H1 (cell line): Measurements from ENCODE around the gene TMX2. TPM values are rescaled to one million over a fixed set of nuclear protein-coding genes. Genes with fewer than 3 reads are reported as not detected.

Source experiments
- CTCF ChIA-PET: fragments of 300-600 bp; sonication (Branson Sonifier 250); formaldehyde crosslinking; loops from one replicate; lab custom pipeline; 2021; ENCODE audit not compliant: partially characterized antibody; lab: Charles Lee
- POLR2A ChIA-PET: fragments of 300-600 bp; sonication (Branson Sonifier 250); formaldehyde crosslinking; loops from one replicate; lab custom pipeline; 2021; ENCODE audit warnings: inconsistent platforms; ENCODE audit not compliant: partially characterized antibody; lab: Charles Lee
- DNase-seq, 2 experiments: peaks; one replicate each; pipeline versions ENCODE4 v3.0.0 to v3.0.0-alpha.2; 2010 to 2022; ENCODE audit warnings: low spot score in 2 of 2, low read depth in 1 of 2, mixed read lengths in 1 of 2
- FAIRE-seq: peaks from 2 replicates; lab custom pipeline; 2011; peaks lifted over from hg19 to GRCh38; lab: Jason Lieb, UNC
- H2AFZ ChIP-seq: 2 replicates; pipeline ENCODE4 v1.8.1; 2012; ENCODE audit warnings: low read length, inconsistent platforms
- H2AK5ac ChIP-seq: 2 replicates; pipeline ENCODE4 v1.6.1; 2013; ENCODE audit warnings: low read depth, low read length
- H2BK120ac ChIP-seq: replicated peaks from 2 replicates; pipeline ENCODE3; 2013; ENCODE audit warnings: low read depth, low read length, inconsistent platforms
- H2BK12ac ChIP-seq: 2 replicates; pipeline ENCODE4 v1.6.1; 2013; ENCODE audit warnings: low read depth, low read length
- H2BK15ac ChIP-seq: 2 replicates; pipeline ENCODE4 v1.6.1; 2013; ENCODE audit warnings: low read length
- H2BK20ac ChIP-seq: 2 replicates; pipeline ENCODE4 v1.6.1; 2013; ENCODE audit warnings: low read length
- H2BK5ac ChIP-seq: 2 replicates; pipeline ENCODE4 v1.6.1; 2013; ENCODE audit warnings: low read depth, low read length
- H3K14ac ChIP-seq: 2 replicates; pipeline ENCODE4 v1.6.1; 2013; ENCODE audit warnings: inconsistent platforms; ENCODE audit not compliant: insufficient read length
- H3K18ac ChIP-seq: 2 replicates; pipeline ENCODE4 v1.6.1; 2013; ENCODE audit warnings: low read length; ENCODE audit errors: extremely low read depth
- H3K23ac ChIP-seq: 2 replicates; pipeline ENCODE4 v1.6.1; 2013; ENCODE audit warnings: inconsistent platforms; ENCODE audit not compliant: insufficient read length
- H3K23me2 ChIP-seq: 2 replicates; pipeline ENCODE4 v1.6.1; 2013; ENCODE audit warnings: low read depth, low read length
- H3K27ac ChIP-seq: 2 replicates; pipeline ENCODE4 v1.6.1; 2011; ENCODE audit warnings: low read depth, low read length, inconsistent platforms
- H3K27me3 ChIP-seq, 4 experiments: replicated peaks in 1 of 4; 1 replicate in 1 of 4; 2 replicates in 3 of 4; pipeline versions ENCODE4 v1.6.1 to v1.8.1; 2011 to 2013; ENCODE audit warnings: low read length in 3 of 4, mild to moderate bottlenecking in 3 of 4, inconsistent platforms in 2 of 4, mixed read lengths in 2 of 4, moderate library complexity in 1 of 4; ENCODE audit not compliant: control insufficient read depth in 3 of 4, insufficient read depth in 3 of 4; ENCODE audit errors: extremely low read depth in 1 of 4
- H3K36me3 ChIP-seq, 4 experiments: 2 replicates each; pipeline versions ENCODE4 v1.6.1 to v1.8.1; 2011 to 2013; ENCODE audit warnings: mild to moderate bottlenecking in 4 of 4, low read length in 3 of 4, moderate library complexity in 2 of 4, control low read depth in 1 of 4, inconsistent platforms in 1 of 4; ENCODE audit not compliant: insufficient read depth in 4 of 4, control insufficient read depth in 2 of 4
- H3K4ac ChIP-seq: replicated peaks from 2 replicates; pipeline ENCODE3; 2013; ENCODE audit warnings: low read length, low read depth, mixed read lengths, inconsistent platforms; ENCODE audit not compliant: insufficient read length
- H3K4me1 ChIP-seq, 4 experiments: replicated peaks in 1 of 4; 1 replicate in 1 of 4; 2 replicates in 3 of 4; pipeline versions ENCODE4 v1.6.1 to v1.8.1; 2011 to 2013; ENCODE audit warnings: low read length in 3 of 4, inconsistent platforms in 2 of 4, mixed read lengths in 1 of 4; ENCODE audit not compliant: insufficient read depth in 4 of 4, control insufficient read depth in 3 of 4
- H3K4me2 ChIP-seq, 2 experiments: 2 replicates each; pipeline versions ENCODE4 v1.6.1 to v1.8.1; 2011 to 2013; ENCODE audit warnings: low read depth in 2 of 2, low read length in 2 of 2, control low read depth in 1 of 2, inconsistent platforms in 1 of 2, mild to moderate bottlenecking in 1 of 2; ENCODE audit not compliant: insufficient read depth in 1 of 2
- H3K4me3 ChIP-seq, 4 experiments: fragments of 200-600, 300-600 bp in 1 of 4; sonication (generic), shearing (Covaris generic), sonication (Bioruptor Twin) in 1 of 4; 2 replicates each; pipeline versions ENCODE4 v1.5.1 to v1.8.1; 2011 to 2016; ENCODE audit warnings: low read length in 4 of 4, low read depth in 3 of 4, control low read depth in 2 of 4, inconsistent platforms in 2 of 4, mild to moderate bottlenecking in 2 of 4, mixed read lengths in 1 of 4, moderate library complexity in 1 of 4; ENCODE audit not compliant: insufficient read depth in 2 of 4; ENCODE audit errors: extremely low read depth in 1 of 4
- H3K56ac ChIP-seq: replicated peaks from 2 replicates; pipeline ENCODE3; 2013; ENCODE audit warnings: low read depth, mild to moderate bottlenecking, mixed read lengths, low read length, inconsistent platforms; ENCODE audit not compliant: insufficient read length
- H3K79me1 ChIP-seq: 2 replicates; pipeline ENCODE4 v1.6.1; 2013; ENCODE audit warnings: low read depth, low read length, control low read depth
- H3K79me2 ChIP-seq, 2 experiments: 2 replicates each; pipeline versions ENCODE4 v1.6.1 to v1.8.1; 2012 to 2013; ENCODE audit warnings: low read length in 2 of 2, mild to moderate bottlenecking in 2 of 2, inconsistent platforms in 1 of 2; ENCODE audit not compliant: insufficient read depth in 2 of 2, control insufficient read depth in 1 of 2
- H3K9ac ChIP-seq, 4 experiments: replicated peaks in 1 of 4; 1 replicate in 1 of 4; 2 replicates in 3 of 4; pipeline versions ENCODE4 v1.6.1 to v1.8.1; 2011 to 2013; ENCODE audit warnings: low read depth in 3 of 4, low read length in 3 of 4, control low read depth in 2 of 4, mild to moderate bottlenecking in 2 of 4, moderate library complexity in 2 of 4, inconsistent platforms in 1 of 4; ENCODE audit errors: extremely low read depth in 1 of 4
- H3K9me3 ChIP-seq, 2 experiments: 2 replicates each; pipeline versions ENCODE4 v1.6.1 to v1.8.1; 2012 to 2013; ENCODE audit warnings: mild to moderate bottlenecking in 2 of 2, moderate library complexity in 2 of 2, control low read depth in 1 of 2, inconsistent platforms in 1 of 2, low read depth in 1 of 2, low read length in 1 of 2, mixed read lengths in 1 of 2; ENCODE audit not compliant: insufficient read depth in 2 of 2
- H4K20me1 ChIP-seq, 2 experiments: replicated peaks in 1 of 2; 2 replicates each; pipeline versions ENCODE3 to v1.8.1; 2011 to 2013; ENCODE audit warnings: inconsistent platforms in 2 of 2, low read length in 2 of 2, mild to moderate bottlenecking in 1 of 2; ENCODE audit not compliant: insufficient read depth in 2 of 2, control insufficient read depth in 1 of 2
- H4K5ac ChIP-seq: 2 replicates; pipeline ENCODE4 v1.6.1; 2013; ENCODE audit warnings: low read length, low read depth, mixed read lengths, inconsistent platforms; ENCODE audit not compliant: insufficient read length
- H4K8ac ChIP-seq: 2 replicates; pipeline ENCODE4 v1.8.0; 2013; ENCODE audit warnings: mild to moderate bottlenecking, moderate library complexity, low read length, inconsistent platforms; ENCODE audit not compliant: insufficient read depth; ENCODE audit errors: extremely low read depth
- H4K91ac ChIP-seq: replicated peaks from 2 replicates; pipeline ENCODE3; 2013; ENCODE audit warnings: low read length, mixed read lengths, inconsistent platforms; ENCODE audit not compliant: insufficient read length
- E2F6 ChIP-seq: IDR thresholded peaks from 2 replicates; pipeline ENCODE4 v1.6.1; 2012; ENCODE audit warnings: inconsistent platforms
- EP300 ChIP-seq, 2 experiments: IDR thresholded peaks; 1 replicate in 1 of 2; 2 replicates in 1 of 2; pipeline ENCODE4 v1.6.1; 2011 to 2012; ENCODE audit warnings: low read depth in 2 of 2, low read length in 2 of 2, mild to moderate bottlenecking in 2 of 2, borderline replicate concordance in 1 of 2, inconsistent platforms in 1 of 2, moderate library complexity in 1 of 2
- HDAC2 ChIP-seq, 2 experiments: fragments of 300-600 bp in 1 of 2; sonication (generic) in 1 of 2; IDR thresholded peaks; 2 replicates each; pipeline ENCODE4 v1.6.1; 2011 to 2012; ENCODE audit warnings: low read depth in 2 of 2, low read length in 2 of 2, mild to moderate bottlenecking in 2 of 2, moderate library complexity in 2 of 2, borderline replicate concordance in 1 of 2, inconsistent platforms in 1 of 2
- NANOG ChIP-seq: IDR thresholded peaks from 2 replicates; pipeline ENCODE4 v1.6.1; 2011; ENCODE audit warnings: low read length, low read depth, mild to moderate bottlenecking, inconsistent platforms; ENCODE audit not compliant: insufficient read depth, poor library complexity, severe bottlenecking
- POU5F1 ChIP-seq: IDR thresholded peaks from 2 replicates; pipeline ENCODE4 v1.6.1; 2011; ENCODE audit warnings: low read depth, mild to moderate bottlenecking, low read length, moderate library complexity
- RNF2 ChIP-seq: fragments of 200-900, 300-1000 bp; sonication (generic); IDR thresholded peaks from 2 replicates; pipeline ENCODE4 v1.7.1; 2016; ENCODE audit warnings: borderline replicate concordance, low read depth, mild to moderate bottlenecking, antibody characterized with exemption, low read length; ENCODE audit not compliant: poor library complexity, severe bottlenecking; ENCODE audit errors: missing control alignments
- TCF12 ChIP-seq: IDR thresholded peaks from 2 replicates; pipeline ENCODE4 v1.6.1; 2011; ENCODE audit warnings: low read depth, mild to moderate bottlenecking, low read length
- WGBS, 2 experiments: shearing (Covaris generic) in 1 of 2; methylation state at CpG; one replicate each; pipeline versions ENCODE4 v1.1.6 to v1.1.7; 2013 to 2015; ENCODE audit warnings: low lambda C conversion rate in 2 of 2, mixed read lengths in 2 of 2, inconsistent platforms in 1 of 2, low coverage in 1 of 2, missing lambda C conversion rate in 1 of 2; ENCODE audit not compliant: insufficient replicate concordance in 2 of 2, insufficient coverage in 1 of 2, insufficient read length in 1 of 2; ENCODE audit errors: extremely low coverage in 1 of 2, missing lambda C conversion rate in 1 of 2; 5-methylcytosine and 5-hydroxymethylcytosine counted together
- polyA plus RNA-seq, 7 experiments: library from polyadenylated mRNA; depleted of rRNA in 3 of 7; stranded (reverse) in 5 of 7; unstranded in 2 of 7; fragments of >200 nt in 5 of 7; fragments of 200-250 nt in 2 of 7; gene quantifications; 1 replicate in 5 of 7; 2 replicates in 1 of 7; 4 replicates in 1 of 7; pipeline versions ENCODE4 v1.2.1 to v1.2.3, GENCODE V29; 2011 to 2013; ENCODE audit warnings: missing spikeins in 2 of 7, mixed read lengths in 2 of 7
- total RNA-seq: library from RNA; stranded (reverse); fragmentation: NEBNext Ultra II Directional; extraction: Animal tissue kit (Norgen Biotek cat#: 25700); gene quantifications from 2 replicates; pipeline ENCODE4 v1.2.1, GENCODE V29; 2021
- TF ChIP-seq, protein P1 (sequence below): IDR thresholded peaks from 2 replicates; pipeline ENCODE4 v1.6.1; 2012; ENCODE audit warnings: low read length, inconsistent platforms

The TMX2 gene
- total and polyA plus RNA-seq, 2 of the 8 experiments (the other 6 are each of a cell fraction or from before 2014, with no cell fraction given), result 70.4 to 100.0 TPM

DNA sequence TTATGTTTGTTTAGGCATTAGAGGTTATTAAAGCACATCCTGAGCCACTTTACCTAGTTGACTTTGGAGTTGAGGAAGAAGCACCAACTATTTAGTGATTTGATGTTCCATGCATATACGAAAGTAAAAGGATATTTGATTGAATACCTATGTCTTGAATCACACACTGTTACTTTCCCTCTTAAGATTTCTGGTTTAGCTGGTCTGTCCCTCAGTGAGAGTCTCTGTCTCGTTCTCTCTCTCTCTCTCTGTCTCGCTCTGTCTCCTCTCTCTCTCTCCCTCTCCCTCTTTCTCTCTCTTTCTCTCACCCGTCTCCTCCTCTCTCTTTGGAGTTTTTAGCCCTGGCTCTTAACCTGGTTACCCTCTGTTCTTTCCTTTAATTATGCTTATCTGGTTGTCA, 60.2 kb downstream of the TMX2 start:
- peaks cover 8% of the 10 kb centered on the region for H3K79me1 ChIP-seq
- ChIA-PET POLR2A (interaction anchor here (1.1 to 14.4 kb wide), 5 partner anchors 9 to 61 kb away, joined by 3 to 329 read pairs (median 4); partner anchors contain the start of genes CTNND1, MED19, SELENOH and TMX2), CTCF (interaction anchor here (0.6 to 2.2 kb wide), 8 partner anchors 10 to 110 kb away, joined by 3 to 6 read pairs (median 4); partner anchors contain the start of genes BTBD18 and SELENOH)
- peaks cover 3 to 25% of the 10 kb centered on the region in 2 experiments for H4K20me1 ChIP-seq
- H3K9me3 ChIP-seq, result no peaks in the 10 kb centered on the region
- H3K79me2 ChIP-seq, result peaks cover 44 to 95% of the 10 kb centered on the region in 2 experiments
- no peak overlapping the region for H3K56ac ChIP-seq
- no peak overlapping the region for H3K4me3 ChIP-seq
- no peak overlapping the region; a peak in 1 of 7 replicates for H3K9ac ChIP-seq
- H3K4ac ChIP-seq, result no peak overlapping the region
- no peak overlapping the region for H4K5ac ChIP-seq
- FAIRE-seq, result no peak
- 91% methylated on average over 4 of the region's 4 CpGs; no CpG with 5 or more reads in 1 of the 2 experiments for WGBS, 2 experiments
- H3K4me2 ChIP-seq, result no peak overlapping the region
- no peak overlapping the region for H2AK5ac ChIP-seq
- H2BK12ac ChIP-seq, result no peak overlapping the region
- H4K8ac ChIP-seq, result no peak overlapping the region
- no peak overlapping the region for H3K23ac ChIP-seq
- no peak overlapping the region for H3K14ac ChIP-seq
- H2AFZ ChIP-seq, result no peak overlapping the region
- H2BK120ac ChIP-seq, result no peak overlapping the region
- TF ChIP-seq HDAC2 (IDR thresholded peaks at IDR 0.05; ENCODE audit: borderline replicate concordance in 1 of 2, low read depth in 2 of 2, low read length in 2 of 2) (no peak), RNF2 (no peak), NANOG (no peak), EP300 (IDR thresholded peaks at IDR 0.05; ENCODE audit: borderline replicate concordance in 1 of 2, low read depth in 2 of 2, low read length in 2 of 2) (no peak), E2F6 (no peak), TCF12 (no peak), POU5F1 (no peak)
- TF ChIP-seq, protein P1, sequence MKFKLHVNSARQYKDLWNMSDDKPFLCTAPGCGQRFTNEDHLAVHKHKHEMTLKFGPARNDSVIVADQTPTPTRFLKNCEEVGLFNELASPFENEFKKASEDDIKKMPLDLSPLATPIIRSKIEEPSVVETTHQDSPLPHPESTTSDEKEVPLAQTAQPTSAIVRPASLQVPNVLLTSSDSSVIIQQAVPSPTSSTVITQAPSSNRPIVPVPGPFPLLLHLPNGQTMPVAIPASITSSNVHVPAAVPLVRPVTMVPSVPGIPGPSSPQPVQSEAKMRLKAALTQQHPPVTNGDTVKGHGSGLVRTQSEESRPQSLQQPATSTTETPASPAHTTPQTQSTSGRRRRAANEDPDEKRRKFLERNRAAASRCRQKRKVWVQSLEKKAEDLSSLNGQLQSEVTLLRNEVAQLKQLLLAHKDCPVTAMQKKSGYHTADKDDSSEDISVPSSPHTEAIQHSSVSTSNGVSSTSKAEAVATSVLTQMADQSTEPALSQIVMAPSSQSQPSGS, result no peak
- H4K91ac ChIP-seq, result no peak overlapping the region
- no peak overlapping the region for H3K27ac ChIP-seq
- H3K36me3 ChIP-seq, result no peaks in the 10 kb centered on the region
- H3K27me3 ChIP-seq, result no peaks in the 10 kb centered on the region
- no peak overlapping the region for H2BK5ac ChIP-seq
- H2BK20ac ChIP-seq, result no peak overlapping the region
- peaks cover 11 to 23% (median 22%) of the 10 kb centered on the region in 4 experiments for H3K4me1 ChIP-seq
- DNase-seq, result no peak
- H3K18ac ChIP-seq, result no peak overlapping the region
- H3K23me2 ChIP-seq, result no peaks in the 10 kb centered on the region; the same call in 1 of the 2 replicates
- H2BK15ac ChIP-seq, result no peak overlapping the region
